ENCODE results near the gene PEF1.
"Not testable (repeated sequence)": the region's sequence is repeated elsewhere in the genome, so short reads cannot be mapped to it uniquely, and the experiment has no call there.

The PEF1 gene

GRCh38 chr1:31588751-31589515 lies 55.7 kb downstream of the PEF1 start:
- no peak for TF ChIP-seq CTCF (IDR thresholded peaks at IDR 0.05)
- Histone ChIP-seq H3K27me3 (peaks cover 72% of the 10 kb centered on the region), H3K4me1 (ENCODE audit: control insufficient read depth in 1 of 2, insufficient read depth in 1 of 2, low read depth in 1 of 2, low read length in 1 of 2) (no peaks in the 10 kb centered on the region), H3K36me3 (no peaks in the 10 kb centered on the region), H3K27ac (no peak overlapping the region), H3K4me3 (ENCODE audit: low read depth in 1 of 2, low read length in 1 of 2) (no peak overlapping the region), H3K9me3 (no peaks in the 10 kb centered on the region)

- TF ChIP-seq CTCF (IDR thresholded peaks at IDR 0.05), result no peak
- Histone ChIP-seq H3K27me3 (peaks cover 68% of the 10 kb centered on the region), H3K4me3 (ENCODE audit: low read depth in 1 of 2, low read length in 1 of 2) (no peak overlapping the region), H3K36me3 (no peaks in the 10 kb centered on the region), H3K9me3 (no peaks in the 10 kb centered on the region), H3K27ac (no peak overlapping the region), H3K4me1 (ENCODE audit: control insufficient read depth in 1 of 2, insufficient read depth in 1 of 2, low read depth in 1 of 2, low read length in 1 of 2) (no peaks in the 10 kb centered on the region)
Observed at GRCh38 chr1:31587720-31588423, 56.8 kb downstream of the PEF1 start.

GRCh38 chr1:31587328-31587699 lies 57.4 kb downstream of the PEF1 start:
- H3K36me3 ChIP-seq; H3K27ac ChIP-seq; H3K4me1 ChIP-seq (ENCODE audit: control insufficient read depth in 1 of 2, insufficient read depth in 1 of 2, low read depth in 1 of 2, low read length in 1 of 2); H3K9me3 ChIP-seq; H3K4me3 ChIP-seq (ENCODE audit: low read depth in 1 of 2, low read length in 1 of 2): not testable (repeated sequence)
- peaks cover 62% of the 10 kb centered on the region for H3K27me3 ChIP-seq

- no peak overlapping the region for H3K4me3 ChIP-seq (ENCODE audit: low read depth in 1 of 2, low read length in 1 of 2)
- peaks cover 56% of the 10 kb centered on the region for H3K27me3 ChIP-seq
- H3K9me3 ChIP-seq, result no peaks in the 10 kb centered on the region
- no peaks in the 10 kb centered on the region for H3K36me3 ChIP-seq
- no peak for TF ChIP-seq CTCF (IDR thresholded peaks at IDR 0.05)
- H3K27ac ChIP-seq, result no peak overlapping the region
- H3K4me1 ChIP-seq (ENCODE audit: control insufficient read depth in 1 of 2, insufficient read depth in 1 of 2, low read depth in 1 of 2, low read length in 1 of 2), result no peaks in the 10 kb centered on the region
Observed at GRCh38 chr1:31586376-31587327, 58.0 kb downstream of the PEF1 start.

GRCh38 chr1:31585736-31586365 lies 58.8 kb downstream of the PEF1 start:
- Histone ChIP-seq H3K27ac (no peak overlapping the region), H3K36me3 (no peaks in the 10 kb centered on the region)
- TF ChIP-seq CTCF (IDR thresholded peaks at IDR 0.05), result no peak

More at GRCh38 chr1:31585736-31586365, 58.8 kb downstream of the PEF1 start:
- no peaks in the 10 kb centered on the region for H3K9me3 ChIP-seq
- H3K4me1 ChIP-seq (ENCODE audit: control insufficient read depth in 1 of 2, insufficient read depth in 1 of 2, low read depth in 1 of 2, low read length in 1 of 2), result no peaks in the 10 kb centered on the region
- no peak overlapping the region for H3K4me3 ChIP-seq (ENCODE audit: low read depth in 1 of 2, low read length in 1 of 2)
- H3K27me3 ChIP-seq, result peaks cover 48% of the 10 kb centered on the region
